ENCODE measurements around the gene DNAJC5G. TPM values are rescaled to one million over a fixed set of nuclear protein-coding genes. Genes with fewer than 3 reads are reported as not detected.
A peak's percentile ranks its signal among the peaks of the same experiment; 100 is the strongest.
"Not testable (repeated sequence)": the region's sequence is repeated elsewhere in the genome, so short reads cannot be mapped to it uniquely, and the experiment has no call there.

DNAJC5G gene
- total RNA-seq, 1 donor from 2014 or later: not detected

GRCh38 chr2:27297195-27297594 lies 22.0 kb downstream of the DNAJC5G start:
- no peak overlapping the region for H3K4me3 Mint-ChIP-seq (ENCODE audit: unreplicated experiment)
- H3K9ac ChIP-seq (ENCODE audit: low read length): no peak overlapping the region
- TF ChIP-seq, protein P1, sequence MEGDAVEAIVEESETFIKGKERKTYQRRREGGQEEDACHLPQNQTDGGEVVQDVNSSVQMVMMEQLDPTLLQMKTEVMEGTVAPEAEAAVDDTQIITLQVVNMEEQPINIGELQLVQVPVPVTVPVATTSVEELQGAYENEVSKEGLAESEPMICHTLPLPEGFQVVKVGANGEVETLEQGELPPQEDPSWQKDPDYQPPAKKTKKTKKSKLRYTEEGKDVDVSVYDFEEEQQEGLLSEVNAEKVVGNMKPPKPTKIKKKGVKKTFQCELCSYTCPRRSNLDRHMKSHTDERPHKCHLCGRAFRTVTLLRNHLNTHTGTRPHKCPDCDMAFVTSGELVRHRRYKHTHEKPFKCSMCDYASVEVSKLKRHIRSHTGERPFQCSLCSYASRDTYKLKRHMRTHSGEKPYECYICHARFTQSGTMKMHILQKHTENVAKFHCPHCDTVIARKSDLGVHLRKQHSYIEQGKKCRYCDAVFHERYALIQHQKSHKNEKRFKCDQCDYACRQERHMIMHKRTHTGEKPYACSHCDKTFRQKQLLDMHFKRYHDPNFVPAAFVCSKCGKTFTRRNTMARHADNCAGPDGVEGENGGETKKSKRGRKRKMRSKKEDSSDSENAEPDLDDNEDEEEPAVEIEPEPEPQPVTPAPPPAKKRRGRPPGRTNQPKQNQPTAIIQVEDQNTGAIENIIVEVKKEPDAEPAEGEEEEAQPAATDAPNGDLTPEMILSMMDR (IDR thresholded peaks at IDR 0.05; ENCODE audit: insufficient read depth, low read depth, low read length): no peak
- TF ChIP-seq EZH2 (IDR thresholded peaks at IDR 0.05; ENCODE audit: insufficient read depth, low read length): no peak
- peaks cover 5% of the 10 kb centered on the region for H3K4me1 Mint-ChIP-seq (ENCODE audit: low read depth, unreplicated experiment)
- no peaks in the 10 kb centered on the region for H3K36me3 ChIP-seq (ENCODE audit: insufficient read depth, low read length)
- H3K4me2 ChIP-seq (ENCODE audit: low read length): no peak overlapping the region
- H3K4me3 ChIP-seq (ENCODE audit: insufficient read depth, low read depth, low read length): no peak overlapping the region
- peaks cover 7% of the 10 kb centered on the region for H3K4me1 ChIP-seq (ENCODE audit: insufficient read depth, low read length)
- H3K9me3 Mint-ChIP-seq (ENCODE audit: unreplicated experiment): peaks cover 2% of the 10 kb centered on the region
- peaks cover 27% of the 10 kb centered on the region for H3K27me3 Mint-ChIP-seq (ENCODE audit: low read depth, unreplicated experiment)
- DNase-seq (ENCODE audit: low read depth) (no peak), FAIRE-seq (no peak)
- H3K79me2 ChIP-seq (ENCODE audit: insufficient read depth, low read length): no peaks in the 10 kb centered on the region
- no peak overlapping the region for H3K27ac ChIP-seq (ENCODE audit: low read depth, low read length)
- peaks cover 7% of the 10 kb centered on the region for H4K20me1 ChIP-seq (ENCODE audit: insufficient read depth, low read length)
- H2AFZ ChIP-seq (ENCODE audit: low read depth, low read length): no peak overlapping the region
- no peaks in the 10 kb centered on the region for H3K36me3 Mint-ChIP-seq (ENCODE audit: low read depth, unreplicated experiment)
- peaks cover 12% of the 10 kb centered on the region for H3K27me3 ChIP-seq (ENCODE audit: insufficient read depth, low read length)
- no peaks in the 10 kb centered on the region for H3K9me3 ChIP-seq (ENCODE audit: insufficient read depth, low read depth, low read length)
- no peak overlapping the region for H3K27ac Mint-ChIP-seq (ENCODE audit: unreplicated experiment)

- Histone ChIP-seq H3K27me3 (ENCODE audit: insufficient read depth, low read length) (peaks cover 11% of the 10 kb centered on the region), H3K79me2 (ENCODE audit: insufficient read depth, low read length) (no peaks in the 10 kb centered on the region), H4K20me1 (ENCODE audit: insufficient read depth, low read length) (no peaks in the 10 kb centered on the region), H3K9me3 (ENCODE audit: insufficient read depth, low read depth, low read length) (no peaks in the 10 kb centered on the region), H3K4me1 (ENCODE audit: insufficient read depth, low read length) (peaks cover under 1% of the 10 kb centered on the region), H3K36me3 (ENCODE audit: insufficient read depth, low read length) (no peaks in the 10 kb centered on the region), H2AFZ (ENCODE audit: low read depth, low read length) (no peak overlapping the region), H3K4me2 (ENCODE audit: low read length) (no peak overlapping the region), H3K4me3 (ENCODE audit: insufficient read depth, low read depth, low read length) (no peak overlapping the region), H3K9ac (ENCODE audit: low read length) (no peak overlapping the region), H3K27ac (ENCODE audit: low read depth, low read length) (no peak overlapping the region)
- TF ChIP-seq, protein P1 (IDR thresholded peaks at IDR 0.05; ENCODE audit: insufficient read depth, low read depth, low read length): no peak
- TF ChIP-seq EZH2 (IDR thresholded peaks at IDR 0.05; ENCODE audit: insufficient read depth, low read length): no peak
- Mint-ChIP-seq H3K27ac (ENCODE audit: unreplicated experiment) (no peak overlapping the region), H3K36me3 (ENCODE audit: low read depth, unreplicated experiment) (no peaks in the 10 kb centered on the region), H3K27me3 (ENCODE audit: low read depth, unreplicated experiment) (peaks cover 21% of the 10 kb centered on the region), H3K4me3 (ENCODE audit: unreplicated experiment) (peak overlapping the region; percentile 13), H3K9me3 (ENCODE audit: unreplicated experiment) (peaks cover 2% of the 10 kb centered on the region), H3K4me1 (ENCODE audit: low read depth, unreplicated experiment) (no peaks in the 10 kb centered on the region)
- DNase-seq (ENCODE audit: low read depth) (no peak), FAIRE-seq (no peak)
These were observed 23.3 kb downstream of the DNAJC5G start for GRCh38 chr2:27298391-27299080.

DNA sequence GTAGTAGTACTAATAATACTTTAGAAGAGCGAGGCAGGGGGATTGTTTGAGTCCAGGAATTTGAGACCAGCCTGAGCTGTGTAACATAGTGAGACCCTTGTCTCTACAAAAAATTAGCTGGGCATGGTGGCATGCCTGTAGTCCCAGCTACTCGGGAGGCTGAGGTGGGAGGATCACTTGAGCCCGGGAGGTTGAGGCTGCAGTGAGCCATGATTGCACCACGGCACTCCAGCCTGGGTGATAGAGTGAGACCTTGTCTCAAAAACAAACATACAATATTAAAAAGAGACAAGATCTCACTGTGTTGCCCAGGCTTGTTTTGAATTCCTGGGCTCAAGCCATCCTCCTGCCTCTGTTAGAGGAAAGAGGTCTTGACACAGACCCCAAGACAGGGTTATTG lies 25.4 kb downstream of the DNAJC5G start:
- not testable (repeated sequence) for H3K4me3 ChIP-seq (ENCODE audit: insufficient read depth, low read depth, low read length); H3K27ac ChIP-seq (ENCODE audit: low read depth, low read length); H3K9me3 ChIP-seq (ENCODE audit: insufficient read depth, low read depth, low read length); H3K36me3 ChIP-seq (ENCODE audit: insufficient read depth, low read length); H3K9me3 Mint-ChIP-seq (ENCODE audit: unreplicated experiment); H3K36me3 Mint-ChIP-seq (ENCODE audit: low read depth, unreplicated experiment); FAIRE-seq; H3K4me3 Mint-ChIP-seq (ENCODE audit: unreplicated experiment); H2AFZ ChIP-seq (ENCODE audit: low read depth, low read length); H3K4me1 Mint-ChIP-seq (ENCODE audit: low read depth, unreplicated experiment); DNase-seq (ENCODE audit: low read depth); H3K4me2 ChIP-seq (ENCODE audit: low read length); H3K27ac Mint-ChIP-seq (ENCODE audit: unreplicated experiment); H3K4me1 ChIP-seq (ENCODE audit: insufficient read depth, low read length); H3K9ac ChIP-seq (ENCODE audit: low read length); H3K79me2 ChIP-seq (ENCODE audit: insufficient read depth, low read length); H4K20me1 ChIP-seq (ENCODE audit: insufficient read depth, low read length)
- H3K27me3 Mint-ChIP-seq (ENCODE audit: low read depth, unreplicated experiment): peaks cover 34% of the 10 kb centered on the region
- peaks cover 25% of the 10 kb centered on the region for H3K27me3 ChIP-seq (ENCODE audit: insufficient read depth, low read length)

All from astrocyte (in vitro differentiated cells and primary cell).